PC-9 (cell line): ENCODE measurements around the gene CFAP410. TPM values are rescaled to one million over a fixed set of nuclear protein-coding genes. Genes with fewer than 3 reads are reported as not detected.

Experiments
- BruUV-seq: library from RNA; stranded (reverse); fragments of 400-500 nt; replicated peaks from 2 replicates; lab custom pipeline; 2021; lab: Mats Ljungman, UMichigan
- CTCF ChIA-PET: fragments of 300-600 bp; sonication (Branson Sonifier 250); formaldehyde crosslinking; loops from one replicate; lab custom pipeline; 2022; ENCODE audit warnings: antibody characterized with exemption; lab: Charles Lee
- POLR2A ChIA-PET: fragments of 300-600 bp; sonication (Branson Sonifier 250); formaldehyde crosslinking; loops from one replicate; lab custom pipeline; 2022; ENCODE audit warnings: antibody characterized with exemption; ENCODE audit not compliant: unreplicated experiment; lab: Charles Lee
- DNase-seq, 2 experiments: peaks; one replicate each; pipeline versions ENCODE4 v3.0.0 to v3.0.0-alpha.2; 2015 to 2022; ENCODE audit warnings: mixed read lengths in 1 of 2
- H2AFZ ChIP-seq: fragments of 200-600 bp; sonication (generic); 2 replicates; pipeline ENCODE4 v1.8.1; 2017; ENCODE audit warnings: antibody characterized with exemption
- H3F3A ChIP-seq: fragments of 200-600 bp; sonication (generic); 2 replicates; pipeline ENCODE4 v1.8.1; 2017; ENCODE audit warnings: antibody characterized with exemption, mild to moderate bottlenecking, low read depth; ENCODE audit not compliant: insufficient read depth
- H3K27ac ChIP-seq: fragments of 200-600 bp; sonication (generic); 2 replicates; pipeline ENCODE4 v1.6.1; 2016; ENCODE audit warnings: mixed run types
- H3K27me3 ChIP-seq: fragments of 200-600 bp; sonication (generic); 2 replicates; pipeline ENCODE4 v1.6.1; 2016; ENCODE audit warnings: low read depth, mixed run types; ENCODE audit not compliant: insufficient read depth
- H3K36me3 ChIP-seq: fragments of 200-600 bp; sonication (generic); 2 replicates; pipeline ENCODE4 v1.6.1; 2016; ENCODE audit warnings: low read depth, mixed run types
- H3K4me1 ChIP-seq: fragments of 200-600 bp; sonication (generic); replicated peaks from 2 replicates; pipeline ENCODE4 v1.6.1; 2016; ENCODE audit warnings: mixed run types; ENCODE audit not compliant: insufficient read depth
- H3K4me2 ChIP-seq: fragments of 200-600 bp; sonication (generic); 2 replicates; pipeline ENCODE4 v1.6.1; 2017; ENCODE audit warnings: mixed run types
- H3K4me3 ChIP-seq: fragments of 200-600 bp; sonication (generic); 2 replicates; pipeline ENCODE4 v1.6.1; 2016; ENCODE audit warnings: mixed run types
- H3K79me2 ChIP-seq: fragments of 200-600 bp; sonication (generic); 2 replicates; pipeline ENCODE4 v1.6.1; 2017; ENCODE audit warnings: low read depth, mixed run types
- H3K9me2 ChIP-seq: fragments of 200-600 bp; sonication (generic); 2 replicates; pipeline ENCODE4 v1.8.1; 2017; ENCODE audit warnings: mild to moderate bottlenecking; ENCODE audit not compliant: insufficient read depth
- H3K9me3 ChIP-seq: fragments of 200-600 bp; sonication (generic); 2 replicates; pipeline ENCODE4 v1.8.1; 2016; ENCODE audit warnings: low read depth; ENCODE audit not compliant: insufficient read depth
- H4K20me1 ChIP-seq: fragments of 200-600 bp; sonication (generic); 2 replicates; pipeline ENCODE4 v1.8.1; 2017; ENCODE audit not compliant: insufficient read depth
- CTCF ChIP-seq: fragments of 200-600 bp; sonication (generic); conservative IDR thresholded peaks from 2 replicates; pipeline ENCODE4 v1.6.1; 2017; ENCODE audit warnings: mixed run types, antibody characterized with exemption, mild to moderate bottlenecking, moderate library complexity
- EZH2 ChIP-seq: fragments of 200-600 bp; sonication (generic); IDR thresholded peaks from 2 replicates; pipeline ENCODE4 v1.8.0; 2017; ENCODE audit warnings: antibody characterized with exemption, low read depth
- intact Hi-C: fragments of 100-400 bp; cut with micrococcal nuclease; formaldehyde crosslinking; loops from one replicate; pipeline ENCODE4 v1.10.0; 2022; ENCODE audit not compliant: unreplicated experiment
- total RNA-seq: library from RNA; stranded (reverse); gene quantifications from 2 replicates; pipeline ENCODE4 v1.2.3, GENCODE V29; 2021

CFAP410 gene
- total RNA-seq, 1 experiment from 2014 or later, result 12.5 TPM

GRCh38 chr21:44379991-44380865 lies 41.0 kb upstream of the CFAP410 start:
- no peaks in the 10 kb centered on the region for H3K9me2 ChIP-seq

GRCh38 chr21:44379515-44379848 lies 40.3 kb upstream of the CFAP410 start:
- no TSS peak for BruUV-seq
- ChIA-PET CTCF (no interaction called here), POLR2A (no interaction called here)
- H3K9me2 ChIP-seq, result no peaks in the 10 kb centered on the region
- H4K20me1 ChIP-seq, result no peaks in the 10 kb centered on the region
- H3F3A ChIP-seq, result no peaks in the 10 kb centered on the region
- TF ChIP-seq CTCF, result no peak
- no peak for TF ChIP-seq EZH2
- no peaks in the 10 kb centered on the region for H3K79me2 ChIP-seq
- no peak overlapping the region for H3K4me2 ChIP-seq
- intact Hi-C loops, result no loop called here
- H3K4me1 ChIP-seq, result no peaks in the 10 kb centered on the region
- DNase-seq, result no peak
- no peak overlapping the region for H3K27ac ChIP-seq
- H3K36me3 ChIP-seq, result no peaks in the 10 kb centered on the region
- H3K9me3 ChIP-seq, result no peaks in the 10 kb centered on the region
- peaks cover 75% of the 10 kb centered on the region for H3K27me3 ChIP-seq
- no peak overlapping the region for H2AFZ ChIP-seq
- H3K4me3 ChIP-seq, result no peak overlapping the region

More at GRCh38 chr21:44379991-44380865, 41.0 kb upstream of the CFAP410 start:
- DNase-seq, result no peak
- Histone ChIP-seq H3F3A (no peaks in the 10 kb centered on the region), H2AFZ (no peak overlapping the region), H4K20me1 (no peaks in the 10 kb centered on the region), H3K4me2 (no peak overlapping the region), H3K4me3 (no peak overlapping the region), H3K79me2 (no peaks in the 10 kb centered on the region), H3K4me1 (no peaks in the 10 kb centered on the region), H3K27me3 (peaks cover 67% of the 10 kb centered on the region), H3K27ac (no peak overlapping the region), H3K9me3 (no peaks in the 10 kb centered on the region), H3K36me3 (no peaks in the 10 kb centered on the region)
- intact Hi-C loops, result no loop called here
- CTCF ChIA-PET, result no interaction called here
- POLR2A ChIA-PET, result no interaction called here
- no TSS peak for BruUV-seq
- TF ChIP-seq CTCF, result no peak
- no peak for TF ChIP-seq EZH2

- Histone ChIP-seq H3K27ac (no peak overlapping the region), H2AFZ (no peak overlapping the region), H3K27me3 (peaks cover 81% of the 10 kb centered on the region), H3K4me2 (no peak overlapping the region), H3K4me1 (no peaks in the 10 kb centered on the region), H3F3A (no peaks in the 10 kb centered on the region), H4K20me1 (no peaks in the 10 kb centered on the region), H3K79me2 (no peaks in the 10 kb centered on the region), H3K9me3 (no peaks in the 10 kb centered on the region), H3K9me2 (no peaks in the 10 kb centered on the region), H3K4me3 (no peak overlapping the region), H3K36me3 (no peaks in the 10 kb centered on the region)
- intact Hi-C loops, result no loop called here
- CTCF ChIA-PET, result interaction anchor here (0.6 kb wide), 1 partner anchor 24 kb away, joined by 4 read pairs; no protein-coding TSS in a partner anchor
- BruUV-seq, result no TSS peak
- TF ChIP-seq CTCF, result no peak
- TF ChIP-seq EZH2, result no peak
- DNase-seq, result no peak
- POLR2A ChIA-PET, result no interaction called here
These were observed 39.7 kb upstream of the CFAP410 start for GRCh38 chr21:44378646-44379514.
